HepG2 (cell line): ENCODE results near the gene ZNHIT1. TPM values are rescaled to one million over a fixed set of nuclear protein-coding genes. Genes with fewer than 3 reads are reported as not detected.

ENCODE experiments used
- ATAC-seq: fragments of 200-7000 bp; cut with Tn5 transposase; 3 replicates; pipeline ENCODE4 v1.9.1; 2020; ENCODE audit warnings: mild to moderate bottlenecking, moderate library complexity
- BruUV-seq: library from RNA; stranded (reverse); fragments of 400-500 nt; replicated peaks from 2 replicates; lab custom pipeline; 2021; lab: Mats Ljungman, UMichigan
- CTCF ChIA-PET: fragments of 300-600 bp; formaldehyde crosslinking; extraction: SDS; loops from one replicate; lab custom pipeline; 2021; ENCODE audit warnings: low total read pairs, inconsistent platforms, low intra/inter-chr PET ratio; lab: Yijun Ruan, JAX
- POLR2A ChIA-PET: fragments of 350-600 bp; sonication (Branson Sonifier 250); formaldehyde crosslinking; loops from one replicate; lab custom pipeline; 2020; ENCODE audit warnings: antibody characterized with exemption, inconsistent platforms; lab: Yijun Ruan, JAX
- DNase-seq: peaks from one replicate; pipeline ENCODE4 v3.0.0-alpha.2; 2015; ENCODE audit warnings: low spot score
- FAIRE-seq: peaks from 3 replicates; lab custom pipeline; 2011; peaks lifted over from hg19 to GRCh38; lab: Jason Lieb, UNC
- H2AFZ ChIP-seq: one replicate; pipeline ENCODE4 v1.6.1; 2011; ENCODE audit warnings: low read length, inconsistent platforms
- H3K27ac ChIP-seq: fragments of 300-600 bp; 3 replicates; pipeline ENCODE4 v1.8.0; 2011; ENCODE audit warnings: mixed run types, mild to moderate bottlenecking, mixed read lengths, low read length, inconsistent platforms; ENCODE audit not compliant: insufficient read depth; ENCODE audit errors: extremely low read length
- H3K27me3 ChIP-seq, 2 experiments: fragments of 200-600 bp in 1 of 2; 2 replicates in 1 of 2; 3 replicates in 1 of 2; pipeline versions ENCODE4 v1.6.0 to v1.8.0; 2011; ENCODE audit warnings: low read length in 2 of 2, mild to moderate bottlenecking in 2 of 2, moderate library complexity in 2 of 2, inconsistent platforms in 1 of 2; ENCODE audit not compliant: insufficient read depth in 2 of 2, control insufficient read depth in 1 of 2
- H3K36me3 ChIP-seq, 2 experiments: fragments of 200-600 bp in 1 of 2; replicated peaks in 1 of 2; 2 replicates in 1 of 2; 3 replicates in 1 of 2; pipeline versions ENCODE4 v1.5.1 to v1.8.0; 2011; ENCODE audit warnings: low read length in 2 of 2, inconsistent platforms in 1 of 2; ENCODE audit not compliant: insufficient read depth in 2 of 2, control insufficient read depth in 1 of 2
- H3K4me1 ChIP-seq: 2 replicates; pipeline ENCODE4 v1.5.1; 2012; ENCODE audit warnings: low read length, inconsistent platforms; ENCODE audit not compliant: insufficient read depth
- H3K4me2 ChIP-seq: 2 replicates; pipeline ENCODE4 v1.6.0; 2011; ENCODE audit warnings: low read depth, low read length, inconsistent platforms
- H3K4me3 ChIP-seq, 3 experiments: fragments of 200-600 bp in 1 of 3; sonication (generic), shearing (Covaris generic) in 1 of 3; replicated peaks in 1 of 3; 2 replicates each; pipeline ENCODE4 v1.5.1; 2011 to 2016; ENCODE audit warnings: low read length in 3 of 3, inconsistent platforms in 2 of 3, low read depth in 2 of 3, mild to moderate bottlenecking in 2 of 3, control low read depth in 1 of 3, mixed read lengths in 1 of 3; ENCODE audit not compliant: insufficient read depth in 1 of 3
- H3K79me2 ChIP-seq: one replicate; pipeline ENCODE4 v1.6.1; 2011; ENCODE audit warnings: low read length, inconsistent platforms; ENCODE audit not compliant: insufficient read depth
- H3K9ac ChIP-seq: 2 replicates; pipeline ENCODE4 v1.6.0; 2011; ENCODE audit warnings: mild to moderate bottlenecking, low read depth, low read length, inconsistent platforms; ENCODE audit not compliant: insufficient read depth
- H3K9me3 ChIP-seq: 2 replicates; pipeline ENCODE4 v1.5.1; 2012; ENCODE audit warnings: mild to moderate bottlenecking, low read length
- H4K20me1 ChIP-seq: 2 replicates; pipeline ENCODE4 v1.6.0; 2011; ENCODE audit warnings: inconsistent platforms, mild to moderate bottlenecking, low read length, moderate library complexity; ENCODE audit not compliant: insufficient read depth
- ATF7 ChIP-seq, 2 experiments: fragments of 450-650 bp in 1 of 2; sonication (generic) in 1 of 2; formaldehyde crosslinking in 1 of 2; IDR thresholded peaks; 2 replicates each; pipeline versions ENCODE4 v1.4.0 to v1.6.1; 2016 to 2020; ENCODE audit warnings: antibody characterized with exemption in 1 of 2, mild to moderate bottlenecking in 1 of 2, missing genetic modification reagents in 1 of 2
- CREB1 ChIP-seq, 2 experiments: fragments of 450-650 bp in 1 of 2; IDR thresholded peaks; 2 replicates each; pipeline ENCODE4 v1.6.1; 2016 to 2017; ENCODE audit warnings: control low read depth in 1 of 2, mild to moderate bottlenecking in 1 of 2, missing compliant biosample characterization in 1 of 2, missing genetic modification characterization in 1 of 2
- WGBS: methylation state at CpG from one replicate; pipeline ENCODE4 v1.1.6; 2017; ENCODE audit warnings: low lambda C conversion rate; 5-methylcytosine and 5-hydroxymethylcytosine counted together
- in situ Hi-C: cut with HindIII; loops from 2 replicates; pipeline ENCODE4 v1.10.0; 2017; ENCODE audit warnings: low pct_unique_long_range_greater_than_20kb; ENCODE audit not compliant: extremely low pct_ligation_motif_present
- intact Hi-C: fragments of 100-400 bp; cut with micrococcal nuclease; formaldehyde crosslinking; loops from one replicate; pipeline ENCODE4 v1.10.0; 2022; ENCODE audit not compliant: unreplicated experiment
- polyA plus RNA-seq, 8 experiments: library from polyadenylated mRNA; depleted of rRNA in 3 of 8; stranded (reverse) in 7 of 8; unstranded in 1 of 8; fragments of >200 nt; fragmentation: Illumina TruSeq in 4 of 8; extraction: Trizol in 4 of 8; gene quantifications; 2 replicates each; pipeline versions ENCODE4 v1.2.1 to v1.2.3, GENCODE V29; 2011 to 2016; ENCODE audit warnings: low read depth in 4 of 8, missing spikeins in 1 of 8, mixed read lengths in 1 of 8; ENCODE audit not compliant: insufficient read depth in 1 of 8
- total RNA-seq, 5 experiments: library from RNA; depleted of rRNA; stranded (reverse); fragments of >200 nt; fragmentation: Illumina TruSeq; extraction: Trizol; gene quantifications; 2 replicates each; pipeline ENCODE4 v1.2.3, GENCODE V29; 2016; ENCODE audit warnings: low read depth in 1 of 5
- TF ChIP-seq, protein P1 (sequence below): sonication (generic); formaldehyde crosslinking; IDR thresholded peaks from 2 replicates; pipeline ENCODE4 v1.4.0; 2020; ENCODE audit warnings: missing genetic modification reagents

ZNHIT1 gene
- total and polyA plus RNA-seq, 2 of the 13 experiments (the other 11 are each of a cell fraction or from before 2014, with no cell fraction given) = 32.5 to 64.5 TPM

DNA sequence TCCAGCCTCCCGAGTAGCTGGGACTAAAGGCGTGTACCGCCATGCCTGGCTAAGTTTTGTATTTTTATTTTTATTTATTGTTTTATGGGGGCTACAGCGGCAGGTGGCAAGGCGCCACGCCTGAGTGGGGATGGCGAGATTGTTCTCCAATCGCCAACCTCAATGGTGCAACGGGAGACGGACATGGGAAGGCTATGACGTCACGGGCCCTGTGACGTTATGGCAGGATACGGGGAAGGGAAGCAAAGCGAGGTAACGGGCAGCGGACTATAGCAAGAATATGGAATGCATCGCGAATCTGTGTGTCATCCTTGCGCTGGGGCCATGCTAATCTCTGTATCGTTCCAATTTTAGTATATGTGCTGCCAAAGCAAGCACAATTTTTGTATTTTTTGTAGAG is 51.7 kb downstream of the ZNHIT1 start:
- no peaks in the 10 kb centered on the region for H4K20me1 ChIP-seq
- TF ChIP-seq ATF7 (IDR thresholded peaks at IDR 0.05) (peak; percentile 85), ATF7 (CRISPR knock-in tag; IDR thresholded peaks at IDR 0.05) (no peak), CREB1 (IDR thresholded peaks at IDR 0.05) (peak; percentile 97), CREB1 (CRISPR knock-in tag; IDR thresholded peaks at IDR 0.05) (no peak)
- TF ChIP-seq, protein P1, sequence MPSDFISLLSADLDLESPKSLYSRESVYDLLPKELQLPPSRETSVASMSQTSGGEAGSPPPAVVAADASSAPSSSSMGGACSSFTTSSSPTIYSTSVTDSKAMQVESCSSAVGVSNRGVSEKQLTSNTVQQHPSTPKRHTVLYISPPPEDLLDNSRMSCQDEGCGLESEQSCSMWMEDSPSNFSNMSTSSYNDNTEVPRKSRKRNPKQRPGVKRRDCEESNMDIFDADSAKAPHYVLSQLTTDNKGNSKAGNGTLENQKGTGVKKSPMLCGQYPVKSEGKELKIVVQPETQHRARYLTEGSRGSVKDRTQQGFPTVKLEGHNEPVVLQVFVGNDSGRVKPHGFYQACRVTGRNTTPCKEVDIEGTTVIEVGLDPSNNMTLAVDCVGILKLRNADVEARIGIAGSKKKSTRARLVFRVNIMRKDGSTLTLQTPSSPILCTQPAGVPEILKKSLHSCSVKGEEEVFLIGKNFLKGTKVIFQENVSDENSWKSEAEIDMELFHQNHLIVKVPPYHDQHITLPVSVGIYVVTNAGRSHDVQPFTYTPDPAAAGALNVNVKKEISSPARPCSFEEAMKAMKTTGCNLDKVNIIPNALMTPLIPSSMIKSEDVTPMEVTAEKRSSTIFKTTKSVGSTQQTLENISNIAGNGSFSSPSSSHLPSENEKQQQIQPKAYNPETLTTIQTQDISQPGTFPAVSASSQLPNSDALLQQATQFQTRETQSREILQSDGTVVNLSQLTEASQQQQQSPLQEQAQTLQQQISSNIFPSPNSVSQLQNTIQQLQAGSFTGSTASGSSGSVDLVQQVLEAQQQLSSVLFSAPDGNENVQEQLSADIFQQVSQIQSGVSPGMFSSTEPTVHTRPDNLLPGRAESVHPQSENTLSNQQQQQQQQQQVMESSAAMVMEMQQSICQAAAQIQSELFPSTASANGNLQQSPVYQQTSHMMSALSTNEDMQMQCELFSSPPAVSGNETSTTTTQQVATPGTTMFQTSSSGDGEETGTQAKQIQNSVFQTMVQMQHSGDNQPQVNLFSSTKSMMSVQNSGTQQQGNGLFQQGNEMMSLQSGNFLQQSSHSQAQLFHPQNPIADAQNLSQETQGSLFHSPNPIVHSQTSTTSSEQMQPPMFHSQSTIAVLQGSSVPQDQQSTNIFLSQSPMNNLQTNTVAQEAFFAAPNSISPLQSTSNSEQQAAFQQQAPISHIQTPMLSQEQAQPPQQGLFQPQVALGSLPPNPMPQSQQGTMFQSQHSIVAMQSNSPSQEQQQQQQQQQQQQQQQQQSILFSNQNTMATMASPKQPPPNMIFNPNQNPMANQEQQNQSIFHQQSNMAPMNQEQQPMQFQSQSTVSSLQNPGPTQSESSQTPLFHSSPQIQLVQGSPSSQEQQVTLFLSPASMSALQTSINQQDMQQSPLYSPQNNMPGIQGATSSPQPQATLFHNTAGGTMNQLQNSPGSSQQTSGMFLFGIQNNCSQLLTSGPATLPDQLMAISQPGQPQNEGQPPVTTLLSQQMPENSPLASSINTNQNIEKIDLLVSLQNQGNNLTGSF (CRISPR knock-in tag) = no peak
- H2AFZ ChIP-seq = no peak overlapping the region
- in situ Hi-C loops (no loop called here), intact Hi-C loops (no loop called here)
- H3K79me2 ChIP-seq = no peaks in the 10 kb centered on the region
- H3K27me3 ChIP-seq = no peaks in the 10 kb centered on the region
- ATAC-seq = no peak
- BruUV-seq = no TSS peak
- H3K9ac ChIP-seq = no peak overlapping the region
- no peak overlapping the region for H3K4me2 ChIP-seq
- no peak for DNase-seq
- H3K4me3 ChIP-seq = no peak overlapping the region
- FAIRE-seq = no peak
- H3K27ac ChIP-seq = no peak overlapping the region
- no peaks in the 10 kb centered on the region for H3K4me1 ChIP-seq
- 78% methylated on average over 21 of the region's 21 CpGs for WGBS
- POLR2A ChIA-PET = no interaction called here
- H3K36me3 ChIP-seq = no peaks in the 10 kb centered on the region
- CTCF ChIA-PET = no interaction called here
- H3K9me3 ChIP-seq = no peaks in the 10 kb centered on the region
